GM10847 (cell line): ENCODE measurements around the gene MYT1.

Experiments
- POLR2A ChIP-seq: IDR thresholded peaks from 2 replicates; pipeline ENCODE4 v1.6.1; 2011; ENCODE audit not compliant: insufficient read length; ENCODE audit errors: extremely low read depth

Gene MYT1

DNA sequence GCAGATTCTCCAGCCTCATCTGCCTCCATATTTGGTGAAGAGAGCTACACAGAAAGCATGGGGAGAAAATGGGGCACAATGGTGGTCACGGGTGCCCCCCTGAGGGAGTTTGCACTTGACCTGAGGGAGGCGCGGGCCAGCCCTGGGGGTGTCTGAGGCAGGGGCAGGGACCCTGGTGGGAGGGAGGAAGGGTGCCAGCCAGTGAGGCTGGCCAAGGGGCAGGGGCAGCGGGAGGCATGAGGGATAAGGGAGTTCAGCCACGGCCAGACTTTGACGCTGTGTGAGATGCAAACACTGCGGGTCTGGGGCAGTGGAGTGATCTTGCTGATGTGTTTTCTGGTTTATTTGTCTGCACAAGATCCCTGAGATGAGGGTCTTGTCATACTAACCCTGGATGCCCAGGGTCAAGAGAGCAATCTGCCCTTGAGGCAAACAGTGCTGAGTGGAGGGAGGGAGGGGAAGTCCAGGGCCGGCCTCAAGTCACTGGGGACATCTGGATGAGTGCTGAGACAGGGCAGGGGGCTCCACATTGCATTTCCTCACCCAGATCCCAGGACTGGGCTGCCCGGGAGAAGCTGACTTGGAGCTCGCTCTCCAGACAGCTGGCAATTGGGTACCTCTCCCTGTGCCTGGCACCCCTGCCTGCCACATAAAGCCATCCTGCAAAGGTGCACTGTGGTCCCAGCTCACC, 82.5 kb downstream of the MYT1 start:
- no peak for TF ChIP-seq POLR2A

- TF ChIP-seq POLR2A = no peak
These were observed 83.0 kb downstream of the MYT1 start for GRCh38 chr20:64247307-64247618.

DNA sequence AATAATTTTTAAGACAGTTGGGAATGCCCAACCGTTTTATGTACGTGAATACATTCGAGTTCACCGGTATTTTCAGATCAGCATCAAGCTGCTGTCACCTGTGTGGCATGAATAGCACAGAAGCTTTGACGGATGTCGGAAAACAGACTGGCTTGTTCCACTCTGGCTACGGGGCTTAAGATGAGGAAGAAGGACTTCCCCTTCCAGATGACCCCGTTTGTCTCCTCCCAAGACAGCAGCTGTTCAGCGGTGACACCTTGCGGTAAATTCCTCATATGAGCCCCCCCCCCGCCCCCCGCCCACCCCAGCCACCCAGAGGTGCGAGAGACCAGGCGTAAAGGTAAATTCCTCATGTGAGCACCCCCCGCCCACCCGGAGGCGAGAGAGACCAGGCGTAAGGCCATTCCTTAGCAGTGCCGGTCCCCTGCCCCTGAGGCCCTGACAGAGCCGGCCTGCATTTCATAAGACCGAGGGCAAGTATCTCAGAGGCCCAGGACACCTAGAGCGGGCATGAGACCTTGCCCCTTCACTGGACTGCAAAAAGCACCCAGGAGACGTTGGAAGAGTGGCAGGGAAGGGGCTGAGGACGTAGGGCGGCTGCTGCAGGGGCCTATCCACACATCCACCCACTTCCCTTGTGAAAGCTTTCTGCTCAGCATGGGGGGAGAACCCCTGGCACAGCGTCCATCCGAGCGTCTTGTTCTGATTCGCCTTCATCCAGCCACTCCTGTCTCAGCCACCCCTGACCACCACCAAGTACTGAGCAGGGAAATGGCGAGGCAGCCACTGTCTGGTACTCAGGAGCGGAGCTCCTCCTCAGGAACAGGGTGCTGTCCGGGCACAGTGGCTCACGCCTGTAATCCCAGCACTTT, 84.0 kb downstream of the MYT1 start:
- TF ChIP-seq POLR2A = no peak

- no peak for TF ChIP-seq POLR2A
These were observed 85.8 kb downstream of the MYT1 start for GRCh38 chr20:64250027-64250426.

DNA sequence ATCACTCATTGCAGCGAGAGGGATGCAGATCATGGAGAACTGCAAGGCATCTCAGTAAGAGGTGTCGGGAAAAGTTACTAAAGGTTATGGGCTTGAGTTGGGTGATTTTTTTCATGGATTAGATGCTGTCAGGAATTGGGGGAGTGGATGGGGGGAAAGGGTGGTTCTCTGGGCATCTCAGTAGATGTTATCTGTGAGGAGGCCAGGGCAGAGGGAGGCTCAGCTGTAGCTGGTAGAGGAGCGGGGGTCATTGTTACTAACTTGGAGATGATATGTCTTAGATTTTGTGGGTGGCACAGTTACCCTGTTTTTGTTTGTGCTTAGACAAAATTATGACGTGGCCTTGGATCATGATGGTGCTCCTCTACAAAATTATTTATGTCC, 88.7 kb downstream of the MYT1 start:
- TF ChIP-seq POLR2A = no peak

DNA sequence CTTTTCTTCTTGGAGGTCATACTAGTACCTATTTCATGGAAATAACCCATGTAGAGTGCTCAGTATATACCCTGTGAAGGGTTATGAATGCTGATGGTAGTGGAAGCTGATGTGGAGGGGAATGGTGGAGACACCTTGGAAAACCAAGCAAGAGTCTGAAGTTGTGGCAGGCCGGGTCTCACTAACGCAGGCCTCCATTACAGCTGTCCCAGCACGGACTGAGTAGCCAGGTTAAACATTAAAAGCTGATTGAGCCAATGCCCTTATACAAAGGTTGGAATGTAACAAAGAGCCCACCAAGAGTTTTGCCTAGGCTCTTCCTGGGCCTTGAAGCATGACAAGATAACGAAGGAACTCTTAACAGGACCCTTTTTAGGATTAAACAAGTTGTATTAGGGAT, 89.2 kb downstream of the MYT1 start:
- no peak for TF ChIP-seq POLR2A

DNA sequence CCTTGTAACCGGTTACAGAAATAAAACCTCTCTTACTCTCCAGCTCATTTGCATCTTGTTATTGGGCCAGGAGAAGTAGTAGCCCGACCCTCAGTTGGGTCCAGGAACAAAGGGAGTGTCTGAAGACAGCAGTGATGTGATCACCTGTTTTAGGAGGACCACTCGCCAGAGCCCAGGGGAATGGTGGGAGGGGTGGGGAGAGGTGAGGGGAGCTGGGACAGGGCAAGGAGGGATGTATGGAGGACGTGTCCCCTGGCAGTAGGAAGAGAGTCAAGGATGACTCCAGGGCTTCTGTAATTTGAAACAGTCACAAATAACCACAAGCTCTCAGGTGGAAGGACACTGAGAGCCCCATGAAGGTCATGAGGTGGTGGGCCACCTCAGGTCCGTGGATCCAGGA, 89.9 kb downstream of the MYT1 start:
- TF ChIP-seq POLR2A = no peak

DNA sequence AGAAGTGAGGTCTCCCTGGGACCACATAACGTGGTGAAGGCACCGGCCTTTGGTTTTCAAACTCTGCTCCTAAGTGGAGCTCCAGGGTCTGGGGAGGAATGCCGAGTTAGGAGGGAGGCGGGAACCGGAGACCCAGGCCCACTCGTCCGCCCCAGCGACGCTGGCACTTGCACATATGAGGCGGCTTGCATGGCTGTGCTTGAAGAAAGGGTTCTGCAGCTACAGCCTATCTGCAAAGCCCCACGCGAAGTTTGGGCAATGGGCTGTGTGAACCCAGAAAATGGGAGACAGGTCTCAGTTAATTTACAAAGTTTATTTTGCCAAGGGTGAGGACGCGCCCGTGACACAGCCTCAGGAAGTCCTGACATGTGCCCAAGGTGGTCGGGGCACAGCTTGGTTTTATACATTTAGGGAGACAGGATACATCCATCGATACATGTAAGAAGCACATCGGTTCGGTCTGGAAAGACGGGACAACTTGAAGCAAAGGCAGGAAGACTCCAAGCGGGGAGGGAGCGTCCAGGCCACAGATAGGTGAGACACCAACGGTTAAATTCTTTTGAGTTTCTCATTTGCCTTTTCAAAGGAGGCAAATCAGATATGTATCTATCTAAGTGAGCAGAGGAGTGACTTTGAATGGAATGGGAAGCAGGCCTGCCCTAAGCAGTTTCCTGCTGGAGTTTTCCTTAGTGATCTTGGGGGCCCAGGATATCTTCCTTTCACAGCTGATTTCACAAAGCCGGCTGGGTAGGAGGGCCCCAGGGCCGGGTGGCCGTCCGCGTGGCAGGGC, 90.5 kb downstream of the MYT1 start:
- no peak for TF ChIP-seq POLR2A

DNA sequence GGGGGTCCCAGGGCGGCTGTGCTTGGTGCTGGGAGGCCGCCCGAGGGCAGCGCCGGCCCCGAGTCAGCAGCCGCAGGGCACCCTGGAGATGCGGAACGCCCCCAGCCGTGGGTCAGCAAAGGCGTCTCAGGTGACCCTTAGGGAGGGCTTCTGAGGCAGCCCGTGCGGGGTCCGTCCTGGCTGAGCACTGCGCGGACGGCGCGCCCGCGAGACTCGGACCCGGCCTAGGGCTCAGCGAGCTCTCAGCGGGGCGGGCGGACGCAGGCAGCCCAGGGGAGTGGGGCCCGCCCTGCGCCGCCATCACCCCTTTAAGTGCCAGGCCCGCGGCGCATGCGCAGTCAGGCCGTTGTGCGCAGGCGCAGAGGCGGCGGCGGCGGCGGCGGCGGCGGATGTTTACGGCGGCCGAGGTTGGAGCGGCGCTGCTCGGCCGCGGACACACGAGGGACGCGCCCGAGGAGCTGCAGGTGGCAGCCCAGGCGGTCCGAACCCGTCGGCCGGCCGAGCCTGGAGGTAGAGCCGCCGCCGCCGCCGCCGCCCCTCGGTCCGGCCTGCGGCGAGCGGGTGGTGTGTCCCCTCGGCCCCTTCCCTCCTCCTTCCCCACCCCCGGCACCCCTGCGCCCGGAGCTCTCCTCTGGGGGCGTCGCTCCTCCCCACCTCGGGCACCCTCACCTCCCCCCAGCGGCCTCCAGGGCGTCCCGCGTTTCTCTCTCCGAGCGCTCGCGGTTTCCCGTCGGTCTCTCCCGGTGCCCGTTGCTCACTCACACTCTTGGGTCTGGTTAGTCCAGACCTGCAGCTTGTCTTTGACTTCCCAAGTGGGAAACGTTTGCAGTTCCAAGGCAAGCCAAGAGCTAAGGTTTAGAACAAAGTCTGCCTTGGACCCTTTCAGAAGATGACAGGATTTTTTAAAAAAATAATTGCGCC, 91.4 kb downstream of the MYT1 start, which contains the start of gene PCMTD2:
Gene PCMTD2, plus strand, starts transcription at position 388 of the 921 bp plus-strand sequence. CDS start 4,218 bp downstream, outside the sequence.
- peak; percentile 66 for TF ChIP-seq POLR2A

- no peak for TF ChIP-seq POLR2A
These were observed 92.2 kb downstream of the MYT1 start for GRCh38 chr20:64256282-64256935.

DNA sequence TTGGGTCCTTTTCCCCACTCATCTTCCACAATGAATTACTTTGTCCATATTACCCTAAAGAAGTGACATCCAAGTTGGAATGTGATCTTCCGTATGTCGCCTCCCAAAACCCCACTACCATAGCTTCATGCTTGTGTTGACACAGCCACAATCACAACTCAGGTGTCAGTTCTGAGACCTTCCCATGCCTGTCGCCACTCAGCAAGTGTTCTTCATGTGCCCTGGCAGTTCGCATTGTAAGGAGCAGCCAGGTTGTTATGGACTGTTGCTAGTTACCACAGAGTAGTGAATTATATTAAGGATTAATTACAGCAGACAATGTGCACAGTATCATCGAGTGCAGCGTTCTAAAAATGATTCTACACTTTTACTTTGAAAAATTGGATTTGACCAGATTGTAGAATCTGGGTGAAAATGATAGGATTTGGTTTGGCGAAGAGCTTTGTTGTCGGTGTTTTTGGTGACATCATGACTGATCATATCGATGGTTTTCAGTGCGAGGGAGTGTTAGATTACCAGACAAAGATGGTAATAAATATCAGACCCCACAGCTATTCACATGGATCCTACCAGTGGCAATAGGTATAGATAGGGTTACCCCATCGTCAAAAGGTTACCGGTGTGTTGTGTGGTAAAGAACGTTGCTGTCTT, 93.0 kb downstream of the MYT1 start:
- no peak for TF ChIP-seq POLR2A

DNA sequence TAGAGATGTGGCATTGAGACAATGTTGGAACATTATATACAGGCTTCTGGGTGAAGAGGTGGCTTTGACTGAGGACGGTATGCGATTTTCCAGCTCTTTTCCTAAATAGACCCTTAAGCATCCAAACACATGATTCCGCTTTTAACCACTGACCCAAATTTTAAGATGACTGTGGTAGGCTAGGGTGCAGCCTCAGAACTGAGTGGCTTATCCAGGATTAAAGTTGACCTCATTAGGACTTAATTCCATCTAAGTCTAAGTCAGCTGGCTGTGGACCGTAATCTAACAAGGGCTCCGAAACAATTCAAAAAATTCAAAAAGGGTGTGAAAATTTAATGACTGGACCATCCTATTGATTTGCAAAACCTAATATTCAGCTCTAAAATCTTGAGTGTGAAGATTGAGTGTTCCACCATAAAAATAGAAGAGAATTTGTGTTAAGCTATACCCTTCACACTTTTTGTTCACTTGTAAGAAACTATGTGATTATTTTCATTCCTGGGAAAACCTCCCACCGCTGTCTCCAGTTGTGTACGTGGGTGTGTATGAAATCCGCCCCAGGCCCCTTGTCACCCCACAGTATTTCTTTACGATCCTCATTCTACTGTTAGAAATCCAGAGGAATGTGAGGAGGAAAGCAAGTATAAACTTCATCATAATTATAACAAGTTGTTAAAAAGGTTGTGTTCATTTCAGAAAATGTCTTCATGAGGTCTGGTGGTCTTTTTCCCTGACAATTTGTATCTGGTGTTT, 94.0 kb downstream of the MYT1 start:
- no peak for TF ChIP-seq POLR2A

- TF ChIP-seq POLR2A = no peak
These were observed 96.0 kb downstream of the MYT1 start for GRCh38 chr20:64260239-64260638.
